Naive thymus-derived CD8-positive, alpha-beta T cell (primary cell): ENCODE data around the gene SLC16A3. TPM values are rescaled to one million over a fixed set of nuclear protein-coding genes. Genes with fewer than 3 reads are reported as not detected.

Experiments used
- ATAC-seq, 2 donors: fragments of 150-1000 bp; cut with Tn5 transposase in 1 of 2; sonication (Bioruptor Pico), chemical (Tn5 transposase) in 1 of 2; 1 replicate in 1 of 2; 2 replicates in 1 of 2; pipeline ENCODE4 v1.10.0; 2021; ENCODE audit warnings: mild to moderate bottlenecking in 2 of 2, moderate library complexity in 2 of 2
- POLR2A ChIA-PET: fragments of 350-600 bp; sonication (Branson Sonifier 250); formaldehyde crosslinking; loops from one replicate; lab custom pipeline; 2021; ENCODE audit warnings: antibody characterized with exemption; lab: Charles Lee
- DNase-seq, 10 donors: peaks; one replicate each; pipeline versions ENCODE4 v3.0.0 to v3.0.0-alpha.2; 2020 to 2022
- H3K27ac Mint-ChIP-seq, 10 donors: one replicate each; pipeline ENCODE4 v1.8.0; 2020 to 2022; ENCODE audit warnings: mild to moderate bottlenecking in 10 of 10, mixed read lengths in 10 of 10, moderate library complexity in 4 of 10, inconsistent platforms in 1 of 10
- H3K27me3 Mint-ChIP-seq, 5 donors: one replicate each; pipeline ENCODE4 v1.8.0; 2021 to 2022; ENCODE audit warnings: mixed read lengths in 5 of 5
- H3K36me3 Mint-ChIP-seq, 3 donors: one replicate each; pipeline ENCODE4 v1.8.0; 2020 to 2022; ENCODE audit warnings: mixed read lengths in 3 of 3, mild to moderate bottlenecking in 2 of 3, inconsistent platforms in 1 of 3
- H3K4me1 Mint-ChIP-seq, 4 donors: one replicate each; pipeline ENCODE4 v1.8.0; 2021 to 2022; ENCODE audit warnings: mixed read lengths in 4 of 4
- H3K4me3 Mint-ChIP-seq, 10 donors: one replicate each; pipeline ENCODE4 v1.8.0; 2020 to 2022; ENCODE audit warnings: mild to moderate bottlenecking in 10 of 10, mixed read lengths in 10 of 10, moderate library complexity in 6 of 10, inconsistent platforms in 1 of 10
- H3K9me3 Mint-ChIP-seq, 9 donors: one replicate each; pipeline ENCODE4 v1.8.0; 2020 to 2022; ENCODE audit warnings: mixed read lengths in 9 of 9, mild to moderate bottlenecking in 3 of 9, inconsistent platforms in 1 of 9, moderate library complexity in 1 of 9
- polyA plus RNA-seq, 3 donors: library from polyadenylated mRNA; unstranded; fragments of 300-500 nt; fragmentation: Illumina TruSeq; gene quantifications; one replicate each; pipeline ENCODE4 v1.2.3, GENCODE V29; 2021
- total RNA-seq, 8 experiments: library from RNA in 2 of 8; stranded (reverse) in 2 of 8; gene quantifications; one replicate each; pipeline ENCODE4 v1.2.3 and lab custom pipeline; 2021 to 2026

The SLC16A3 gene
- total and polyA plus RNA-seq, 5 experiments from 2014 or later: 0.91 to 11.6 (median 1.5) TPM

- POLR2A ChIA-PET: interaction anchor here (0.5 to 1.7 kb wide), 5 partner anchors 9 to 46 kb away, joined by 3 to 7 read pairs (median 4); no protein-coding TSS in a partner anchor
- H3K27ac Mint-ChIP-seq: peak overlapping the region in 1 of 10 donors; percentile 7
- no peak overlapping the region for H3K4me3 Mint-ChIP-seq
Observed at GRCh38 chr17:82280537-82280936, 51.7 kb downstream of the SLC16A3 start.

GRCh38 chr17:82281076-82281475 lies 52.2 kb downstream of the SLC16A3 start:
- Mint-ChIP-seq H3K4me3 (peak overlapping the region in 1 of 10 donors; percentile 26), H3K4me1 (peaks cover 7 to 21% (median 12%) of the 10 kb centered on the region in 4 donors), H3K27ac (peak overlapping the region in 2 of 10 donors; percentile 16 to 46), H3K27me3 (no peaks in the 10 kb centered on the region), H3K36me3 (no peaks in the 10 kb centered on the region), H3K9me3 (no peaks in the 10 kb centered on the region)
- POLR2A ChIA-PET: interaction anchor here (0.7 to 1.7 kb wide), 3 partner anchors 10 to 16 kb away, joined by 3 to 7 read pairs (median 6); no protein-coding TSS in a partner anchor
- ATAC-seq (no peak), DNase-seq (no peak)

More at GRCh38 chr17:82280537-82280936, 51.7 kb downstream of the SLC16A3 start:
- no peaks in the 10 kb centered on the region for H3K27me3 Mint-ChIP-seq
- no peaks in the 10 kb centered on the region for H3K9me3 Mint-ChIP-seq
- H3K36me3 Mint-ChIP-seq: no peaks in the 10 kb centered on the region
- DNase-seq (no peak), ATAC-seq (no peak)
- H3K4me1 Mint-ChIP-seq: peaks cover 7 to 21% (median 12%) of the 10 kb centered on the region in 4 donors

GRCh38 chr17:82281502-82282238 lies 52.8 kb downstream of the SLC16A3 start:
- Mint-ChIP-seq H3K4me3 (peak overlapping the region in 2 of 10 donors; percentile 29 to 42), H3K27me3 (no peaks in the 10 kb centered on the region), H3K36me3 (no peaks in the 10 kb centered on the region), H3K27ac (peak overlapping the region in 3 of 10 donors; percentile 1 to 46 (median 16)), H3K9me3 (no peaks in the 10 kb centered on the region), H3K4me1 (peaks cover 7 to 21% (median 12%) of the 10 kb centered on the region in 4 donors)
- DNase-seq: no peak
- ATAC-seq: no peak
- POLR2A ChIA-PET: interaction anchor here (1.6 to 1.7 kb wide), 2 partner anchors 11 to 16 kb away, joined by 6 to 7 read pairs; no protein-coding TSS in a partner anchor

GRCh38 chr17:82282239-82283207 lies 53.7 kb downstream of the SLC16A3 start:
- POLR2A ChIA-PET: interaction anchor here (1.7 to 2.2 kb wide), 4 partner anchors 9 to 15 kb away, joined by 7 to 13 read pairs (median 10); partner anchors contain the start of gene CSNK1D
- ATAC-seq: no peak
- peaks cover 7 to 21% (median 12%) of the 10 kb centered on the region in 4 donors for H3K4me1 Mint-ChIP-seq
- DNase-seq: no peak
- no peak overlapping the region for H3K4me3 Mint-ChIP-seq
- H3K36me3 Mint-ChIP-seq: no peaks in the 10 kb centered on the region
- H3K9me3 Mint-ChIP-seq: no peaks in the 10 kb centered on the region
- H3K27me3 Mint-ChIP-seq: no peaks in the 10 kb centered on the region
- H3K27ac Mint-ChIP-seq: no peak overlapping the region

- Mint-ChIP-seq H3K36me3 (no peaks in the 10 kb centered on the region), H3K4me1 (peaks cover 10 to 18% (median 15%) of the 10 kb centered on the region in 4 donors), H3K27ac (peak overlapping the region in 2 of 10 donors; percentile 15 to 68), H3K9me3 (no peaks in the 10 kb centered on the region), H3K4me3 (no peak overlapping the region), H3K27me3 (no peaks in the 10 kb centered on the region)
- POLR2A ChIA-PET: interaction anchor here (0.6 to 2.2 kb wide), 5 partner anchors 9 to 227 kb away, joined by 3 to 13 read pairs (median 8); partner anchors contain the start of gene CSNK1D
- ATAC-seq (no peak), DNase-seq (no peak)
Observed at GRCh38 chr17:82283208-82283749, 54.4 kb downstream of the SLC16A3 start.

GRCh38 chr17:82285141-82285540 lies 56.3 kb downstream of the SLC16A3 start:
- Mint-ChIP-seq H3K9me3 (no peaks in the 10 kb centered on the region), H3K27ac (no peak overlapping the region), H3K4me1 (peaks cover 10 to 18% (median 14%) of the 10 kb centered on the region in 4 donors), H3K27me3 (no peaks in the 10 kb centered on the region), H3K4me3 (no peak overlapping the region), H3K36me3 (no peaks in the 10 kb centered on the region)
- POLR2A ChIA-PET: interaction anchor here (0.7 kb wide), 1 partner anchor 11 kb away, joined by 3 read pairs; the partner anchor contains the start of gene CSNK1D
- DNase-seq (no peak), ATAC-seq (no peak)

- no peaks in the 10 kb centered on the region for H3K36me3 Mint-ChIP-seq
- no peak overlapping the region for H3K4me3 Mint-ChIP-seq
- DNase-seq (no peak), ATAC-seq (no peak)
- POLR2A ChIA-PET: no interaction called here
- no peaks in the 10 kb centered on the region for H3K9me3 Mint-ChIP-seq
- H3K27me3 Mint-ChIP-seq: no peaks in the 10 kb centered on the region
- peak overlapping the region in 1 of 10 donors; percentile 15 for H3K27ac Mint-ChIP-seq
- H3K4me1 Mint-ChIP-seq: peaks cover 7 to 12% (median 8%) of the 10 kb centered on the region in 4 donors
Observed at GRCh38 chr17:82287013-82287867, 58.4 kb downstream of the SLC16A3 start.

- DNase-seq (no peak), ATAC-seq (no peak)
- H3K9me3 Mint-ChIP-seq: no peaks in the 10 kb centered on the region
- H3K4me1 Mint-ChIP-seq: peaks cover 7 to 13% (median 9%) of the 10 kb centered on the region in 4 donors
- peak overlapping the region in 3 of 10 donors; percentile 15 to 63 (median 30) for H3K27ac Mint-ChIP-seq
- H3K4me3 Mint-ChIP-seq: peak overlapping the region in 2 of 10 donors; percentile 50 to 73
- no peaks in the 10 kb centered on the region for H3K36me3 Mint-ChIP-seq
- no peaks in the 10 kb centered on the region for H3K27me3 Mint-ChIP-seq
- POLR2A ChIA-PET: no interaction called here
Observed at GRCh38 chr17:82287868-82288801, 59.3 kb downstream of the SLC16A3 start.
